Nephron progenitor cell (in vitro differentiated cells): ENCODE measurements around the gene DLK1.

Source experiments
- DNase-seq: peaks from one replicate; pipeline ENCODE4 v3.0.0; 2021
- H3K27ac Mint-ChIP-seq: 2 replicates; pipeline ENCODE4 v1.8.0; 2021; ENCODE audit warnings: mild to moderate bottlenecking, moderate library complexity, mixed read lengths
- H3K27me3 Mint-ChIP-seq: 2 replicates; pipeline ENCODE4 v1.8.0; 2021; ENCODE audit warnings: mild to moderate bottlenecking, low read depth, mixed read lengths; ENCODE audit not compliant: poor library complexity
- H3K36me3 Mint-ChIP-seq: 2 replicates; pipeline ENCODE4 v1.8.0; 2021; ENCODE audit warnings: low read depth, mixed read lengths
- H3K4me1 Mint-ChIP-seq: 2 replicates; pipeline ENCODE4 v1.8.0; 2021; ENCODE audit warnings: mixed read lengths
- H3K4me3 Mint-ChIP-seq: 2 replicates; pipeline ENCODE4 v1.8.0; 2021; ENCODE audit warnings: mild to moderate bottlenecking, moderate library complexity, mixed read lengths
- H3K9me3 Mint-ChIP-seq: 2 replicates; pipeline ENCODE4 v1.8.0; 2021; ENCODE audit warnings: mild to moderate bottlenecking, moderate library complexity, mixed read lengths
- TF ChIP-seq, protein P1 (sequence below): fragments of 200-600 bp; sonication (generic); IDR thresholded peaks from 2 replicates; pipeline ENCODE4 v1.5.0; 2021; ENCODE audit warnings: antibody characterized with exemption

The DLK1 gene

GRCh38 chr14:100786576-100787219, 60.0 kb downstream of the DLK1 start:
- DNase-seq = no peak
- H3K27me3 Mint-ChIP-seq = peaks cover 6% of the 10 kb centered on the region
- peak overlapping the region; percentile 11 for H3K4me3 Mint-ChIP-seq
- H3K36me3 Mint-ChIP-seq = no peaks in the 10 kb centered on the region
- H3K9me3 Mint-ChIP-seq = no peaks in the 10 kb centered on the region
- peaks cover 88% of the 10 kb centered on the region for H3K4me1 Mint-ChIP-seq
- H3K27ac Mint-ChIP-seq = no peak overlapping the region
- TF ChIP-seq, protein P1, sequence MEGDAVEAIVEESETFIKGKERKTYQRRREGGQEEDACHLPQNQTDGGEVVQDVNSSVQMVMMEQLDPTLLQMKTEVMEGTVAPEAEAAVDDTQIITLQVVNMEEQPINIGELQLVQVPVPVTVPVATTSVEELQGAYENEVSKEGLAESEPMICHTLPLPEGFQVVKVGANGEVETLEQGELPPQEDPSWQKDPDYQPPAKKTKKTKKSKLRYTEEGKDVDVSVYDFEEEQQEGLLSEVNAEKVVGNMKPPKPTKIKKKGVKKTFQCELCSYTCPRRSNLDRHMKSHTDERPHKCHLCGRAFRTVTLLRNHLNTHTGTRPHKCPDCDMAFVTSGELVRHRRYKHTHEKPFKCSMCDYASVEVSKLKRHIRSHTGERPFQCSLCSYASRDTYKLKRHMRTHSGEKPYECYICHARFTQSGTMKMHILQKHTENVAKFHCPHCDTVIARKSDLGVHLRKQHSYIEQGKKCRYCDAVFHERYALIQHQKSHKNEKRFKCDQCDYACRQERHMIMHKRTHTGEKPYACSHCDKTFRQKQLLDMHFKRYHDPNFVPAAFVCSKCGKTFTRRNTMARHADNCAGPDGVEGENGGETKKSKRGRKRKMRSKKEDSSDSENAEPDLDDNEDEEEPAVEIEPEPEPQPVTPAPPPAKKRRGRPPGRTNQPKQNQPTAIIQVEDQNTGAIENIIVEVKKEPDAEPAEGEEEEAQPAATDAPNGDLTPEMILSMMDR = no peak

GRCh38 chr14:100787659-100788058, 61.0 kb downstream of the DLK1 start:
- TF ChIP-seq, protein P1 = no peak
- Mint-ChIP-seq H3K36me3 (no peaks in the 10 kb centered on the region), H3K27ac (no peak overlapping the region), H3K27me3 (peaks cover 6% of the 10 kb centered on the region), H3K4me1 (peaks cover 83% of the 10 kb centered on the region), H3K4me3 (no peak overlapping the region), H3K9me3 (no peaks in the 10 kb centered on the region)
- no peak for DNase-seq
